Measurements from ENCODE around the gene TSPAN13. TPM values are rescaled to one million over a fixed set of nuclear protein-coding genes. Genes with fewer than 3 reads are reported as not detected.

TSPAN13 gene
- total RNA-seq, 4 donors from 2014 or later = 2.8 to 8.3 (median 6.9) TPM

DNA sequence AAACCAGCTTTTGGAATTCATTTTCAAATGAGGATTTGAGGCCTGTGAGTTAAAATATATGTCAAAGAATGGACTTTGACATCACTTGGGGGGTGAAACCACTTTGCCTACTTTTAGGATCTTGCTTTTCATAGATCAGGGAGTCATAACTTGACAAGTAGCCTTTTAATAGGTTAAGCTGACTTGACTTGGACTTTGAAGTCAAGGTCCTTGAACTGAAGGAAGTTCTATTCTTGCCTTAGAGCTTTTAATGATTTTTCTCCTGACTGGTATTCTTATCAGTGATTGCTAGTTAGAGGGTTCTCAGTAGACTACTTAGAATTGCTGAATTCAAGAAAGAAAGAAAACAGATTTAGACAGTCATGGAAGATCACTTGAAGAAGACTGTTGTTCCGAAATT is 33.6 kb downstream of the TSPAN13 start:
- DNase-seq (no peak), ATAC-seq (no peak)
- Histone ChIP-seq H3K27me3 (no peaks in the 10 kb centered on the region), H3K27ac (no peak overlapping the region), H3K36me3 (no peaks in the 10 kb centered on the region), H3K4me3 (no peak overlapping the region), H3K9me3 (no peaks in the 10 kb centered on the region), H3K4me1 (no peaks in the 10 kb centered on the region)
- intact Hi-C loops (cut with DNase I; ENCODE audit: low total_unique reads) = no loop called here
- in situ Hi-C loops (cut with MboI; ENCODE audit: low sequenced_read_pairs in 4 of 4) = no loop called here
- TF ChIP-seq, protein P1, sequence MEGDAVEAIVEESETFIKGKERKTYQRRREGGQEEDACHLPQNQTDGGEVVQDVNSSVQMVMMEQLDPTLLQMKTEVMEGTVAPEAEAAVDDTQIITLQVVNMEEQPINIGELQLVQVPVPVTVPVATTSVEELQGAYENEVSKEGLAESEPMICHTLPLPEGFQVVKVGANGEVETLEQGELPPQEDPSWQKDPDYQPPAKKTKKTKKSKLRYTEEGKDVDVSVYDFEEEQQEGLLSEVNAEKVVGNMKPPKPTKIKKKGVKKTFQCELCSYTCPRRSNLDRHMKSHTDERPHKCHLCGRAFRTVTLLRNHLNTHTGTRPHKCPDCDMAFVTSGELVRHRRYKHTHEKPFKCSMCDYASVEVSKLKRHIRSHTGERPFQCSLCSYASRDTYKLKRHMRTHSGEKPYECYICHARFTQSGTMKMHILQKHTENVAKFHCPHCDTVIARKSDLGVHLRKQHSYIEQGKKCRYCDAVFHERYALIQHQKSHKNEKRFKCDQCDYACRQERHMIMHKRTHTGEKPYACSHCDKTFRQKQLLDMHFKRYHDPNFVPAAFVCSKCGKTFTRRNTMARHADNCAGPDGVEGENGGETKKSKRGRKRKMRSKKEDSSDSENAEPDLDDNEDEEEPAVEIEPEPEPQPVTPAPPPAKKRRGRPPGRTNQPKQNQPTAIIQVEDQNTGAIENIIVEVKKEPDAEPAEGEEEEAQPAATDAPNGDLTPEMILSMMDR (IDR thresholded peaks at IDR 0.05 in 4 of 5, conservative IDR thresholded peaks at IDR 0.05 in 1 of 5) = no peak
- TF ChIP-seq POLR2A (IDR thresholded peaks at IDR 0.05) = no peak

DNA sequence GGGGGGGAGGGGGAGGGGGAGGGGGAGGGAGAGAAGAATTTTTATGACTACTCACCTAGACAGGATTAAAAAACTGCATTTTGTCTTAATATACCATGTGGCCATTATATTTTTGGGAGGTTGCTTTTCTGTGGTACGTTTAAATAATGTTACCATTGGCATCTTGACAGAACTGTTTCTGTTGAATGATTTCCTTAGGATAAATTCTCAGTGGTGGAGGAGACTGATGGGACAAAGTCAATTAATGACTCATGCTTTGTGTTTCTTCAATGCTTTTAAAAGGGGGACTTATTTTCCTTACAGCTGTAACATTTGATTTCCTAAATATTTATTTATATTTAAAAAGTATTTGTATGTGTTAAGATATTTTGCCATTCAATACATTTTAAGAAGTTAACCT is 37.5 kb downstream of the TSPAN13 start:
- H3K27me3 ChIP-seq = no peaks in the 10 kb centered on the region
- in situ Hi-C loops (cut with MboI; ENCODE audit: low sequenced_read_pairs in 4 of 4) (no loop called here), intact Hi-C loops (cut with DNase I; ENCODE audit: low total_unique reads) (no loop called here)
- H3K4me1 ChIP-seq = no peaks in the 10 kb centered on the region
- no peak overlapping the region for H3K27ac ChIP-seq
- ATAC-seq = no peak
- no peak overlapping the region for H3K4me3 ChIP-seq
- H3K36me3 ChIP-seq = no peaks in the 10 kb centered on the region
- TF ChIP-seq, protein P1 (IDR thresholded peaks at IDR 0.05 in 4 of 5, conservative IDR thresholded peaks at IDR 0.05 in 1 of 5) = no peak
- TF ChIP-seq POLR2A (IDR thresholded peaks at IDR 0.05) = no peak
- DNase-seq = no peak
- H3K9me3 ChIP-seq = no peaks in the 10 kb centered on the region

DNA sequence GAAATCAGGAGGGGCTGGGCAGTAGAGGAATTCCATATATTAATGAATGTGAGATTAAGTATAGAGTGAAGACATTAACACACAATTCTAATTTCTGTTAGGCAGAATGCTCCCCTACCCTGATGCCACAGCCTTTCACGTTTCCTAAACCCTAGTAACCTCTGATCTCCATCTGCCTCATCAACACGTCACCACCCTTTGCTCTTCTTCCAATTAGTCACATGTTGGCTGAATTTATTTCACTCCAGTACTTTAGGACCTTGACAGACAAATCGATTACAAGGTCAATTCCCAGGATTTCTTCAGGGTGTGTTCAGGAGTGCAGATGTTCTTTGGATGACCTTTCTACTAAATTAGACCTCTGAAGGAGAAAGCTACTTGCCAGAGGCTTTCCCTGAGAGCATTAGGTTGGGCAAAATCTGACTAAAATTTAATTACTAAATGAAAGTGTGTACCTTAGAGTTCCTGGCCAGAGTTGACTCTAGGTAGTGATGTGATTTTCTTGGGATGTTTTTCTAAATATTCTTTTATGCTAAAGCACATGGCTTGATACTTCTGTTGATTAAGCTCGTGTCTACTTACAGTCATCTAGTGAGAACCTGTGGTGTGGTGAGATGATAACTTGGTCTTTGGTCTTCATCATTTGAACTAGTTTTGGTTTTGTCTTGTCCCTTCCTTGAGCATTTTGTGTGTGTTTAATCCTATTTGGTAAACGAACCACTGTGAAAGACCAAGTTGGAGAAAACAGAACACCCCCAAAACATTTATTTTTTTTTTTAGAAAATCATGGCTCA is 38.5 kb downstream of the TSPAN13 start:
- DNase-seq = no peak
- Histone ChIP-seq H3K36me3 (no peaks in the 10 kb centered on the region), H3K27me3 (no peaks in the 10 kb centered on the region), H3K9me3 (no peaks in the 10 kb centered on the region), H3K4me1 (no peaks in the 10 kb centered on the region), H3K27ac (no peak overlapping the region), H3K4me3 (no peak overlapping the region)
- in situ Hi-C loops (cut with MboI; ENCODE audit: low sequenced_read_pairs in 4 of 4) = no loop called here
- intact Hi-C loops (cut with DNase I; ENCODE audit: low total_unique reads) = no loop called here
- TF ChIP-seq, protein P1 (IDR thresholded peaks at IDR 0.05 in 4 of 5, conservative IDR thresholded peaks at IDR 0.05 in 1 of 5) = no peak
- TF ChIP-seq POLR2A (IDR thresholded peaks at IDR 0.05) = no peak
- no peak for ATAC-seq

DNA sequence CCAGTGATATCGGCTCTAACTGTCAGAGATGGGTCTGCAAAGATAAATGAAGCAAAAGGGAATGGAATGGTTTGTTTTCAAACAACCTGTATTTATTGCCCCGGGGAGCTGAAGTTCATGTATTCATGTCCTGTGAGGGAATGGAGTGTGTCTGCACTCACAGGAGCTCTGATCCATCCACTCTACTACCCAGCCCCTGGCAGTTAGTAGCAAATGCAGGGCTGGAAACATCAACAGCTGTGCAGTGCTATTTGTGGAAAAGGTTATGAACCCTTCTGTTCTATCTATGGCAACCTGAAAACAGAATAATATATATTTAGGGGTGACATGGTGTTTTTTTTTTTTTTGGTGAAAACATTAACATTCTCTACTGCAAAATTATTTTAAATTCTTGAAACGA is 41.4 kb downstream of the TSPAN13 start:
- Histone ChIP-seq H3K36me3 (no peaks in the 10 kb centered on the region), H3K4me1 (no peaks in the 10 kb centered on the region), H3K27me3 (no peaks in the 10 kb centered on the region), H3K4me3 (no peak overlapping the region), H3K27ac (no peak overlapping the region), H3K9me3 (no peaks in the 10 kb centered on the region)
- ATAC-seq (no peak), DNase-seq (no peak)
- in situ Hi-C loops (cut with MboI; ENCODE audit: low sequenced_read_pairs in 4 of 4) = no loop called here
- TF ChIP-seq POLR2A (IDR thresholded peaks at IDR 0.05) = no peak
- TF ChIP-seq, protein P1 (IDR thresholded peaks at IDR 0.05 in 4 of 5, conservative IDR thresholded peaks at IDR 0.05 in 1 of 5) = no peak
- intact Hi-C loops (cut with DNase I; ENCODE audit: low total_unique reads) = no loop called here

DNA sequence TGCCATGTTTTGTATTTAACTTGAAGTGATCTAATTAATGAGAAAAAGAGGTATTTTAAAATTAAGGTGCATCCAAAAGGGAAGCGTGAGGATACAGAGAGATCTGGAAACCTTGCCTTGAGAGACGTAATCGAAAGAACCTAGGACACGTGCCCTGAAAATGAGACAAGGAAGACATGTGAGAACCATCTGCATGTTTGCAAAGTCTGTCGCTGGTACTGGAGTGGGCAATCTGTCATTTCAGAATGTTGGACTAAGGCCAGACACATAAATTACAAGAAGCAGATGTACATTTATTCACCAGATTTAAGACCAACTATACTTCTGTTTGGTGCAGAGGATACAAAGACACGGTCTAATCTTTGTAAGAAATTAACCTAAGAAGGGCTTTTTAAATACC is 42.1 kb downstream of the TSPAN13 start:
- Histone ChIP-seq H3K27ac (no peak overlapping the region), H3K9me3 (no peaks in the 10 kb centered on the region), H3K36me3 (no peaks in the 10 kb centered on the region), H3K27me3 (no peaks in the 10 kb centered on the region), H3K4me3 (no peak overlapping the region), H3K4me1 (no peaks in the 10 kb centered on the region)
- no peak for TF ChIP-seq POLR2A (IDR thresholded peaks at IDR 0.05)
- TF ChIP-seq, protein P1 (IDR thresholded peaks at IDR 0.05 in 4 of 5, conservative IDR thresholded peaks at IDR 0.05 in 1 of 5) = no peak
- intact Hi-C loops (cut with DNase I; ENCODE audit: low total_unique reads) = no loop called here
- DNase-seq (no peak), ATAC-seq (no peak)
- in situ Hi-C loops (cut with MboI; ENCODE audit: low sequenced_read_pairs in 4 of 4) = no loop called here
